GM19025 (cell line): ENCODE results near the gene HS3ST3A1.

Source experiments
- ATAC-seq: cut with Tn5 transposase; IDR thresholded peaks from one replicate; pipeline ENCODE4 v1.9.1; 2021; ENCODE audit warnings: mild to moderate bottlenecking, low read depth, moderate library complexity; ENCODE audit not compliant: unreplicated experiment

The HS3ST3A1 gene

DNA sequence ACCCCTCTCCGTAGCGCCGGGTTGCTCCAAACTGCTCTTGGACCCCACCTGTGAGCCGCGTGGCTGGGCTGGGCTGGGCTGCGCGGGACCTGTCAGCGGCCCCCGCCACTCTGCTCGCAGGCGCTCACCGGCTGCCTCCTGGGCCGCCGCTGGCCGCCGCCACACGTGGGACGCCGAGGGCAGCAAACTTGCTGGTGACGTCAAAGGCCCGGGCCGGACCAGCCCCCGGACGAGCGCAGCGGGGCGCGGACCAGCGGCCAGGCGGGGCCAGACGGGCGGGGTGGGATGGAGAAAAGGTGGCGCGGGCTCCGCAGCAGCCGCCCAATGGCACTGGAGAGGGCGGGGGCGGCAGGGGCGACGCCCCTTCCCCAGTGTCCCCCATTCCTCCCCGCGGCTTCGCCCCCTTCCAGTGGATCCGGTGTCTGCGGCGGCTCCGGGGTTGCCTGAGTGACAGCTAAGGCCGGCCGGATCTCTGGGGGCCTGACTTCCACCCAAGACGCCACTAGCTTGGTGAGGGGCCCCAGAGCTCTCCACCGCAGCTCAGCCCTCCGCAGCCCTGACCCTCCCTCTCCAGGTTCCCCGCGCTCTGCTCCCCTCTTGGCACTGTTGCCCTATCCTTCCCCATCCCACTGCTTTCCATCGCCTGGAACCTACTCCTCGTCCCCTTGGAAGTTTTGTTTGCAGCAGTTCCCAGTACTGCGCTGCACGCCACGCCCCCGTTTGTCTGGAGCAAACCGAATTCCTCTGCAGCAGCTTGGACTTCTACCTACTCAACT is at the start of gene HS3ST3A1:
Gene HS3ST3A1 (minus strand): TSS at position 154 of the 776 bp plus-strand sequence. CDS start 800 bp downstream, outside the sequence.
- ATAC-seq = no peak

DNA sequence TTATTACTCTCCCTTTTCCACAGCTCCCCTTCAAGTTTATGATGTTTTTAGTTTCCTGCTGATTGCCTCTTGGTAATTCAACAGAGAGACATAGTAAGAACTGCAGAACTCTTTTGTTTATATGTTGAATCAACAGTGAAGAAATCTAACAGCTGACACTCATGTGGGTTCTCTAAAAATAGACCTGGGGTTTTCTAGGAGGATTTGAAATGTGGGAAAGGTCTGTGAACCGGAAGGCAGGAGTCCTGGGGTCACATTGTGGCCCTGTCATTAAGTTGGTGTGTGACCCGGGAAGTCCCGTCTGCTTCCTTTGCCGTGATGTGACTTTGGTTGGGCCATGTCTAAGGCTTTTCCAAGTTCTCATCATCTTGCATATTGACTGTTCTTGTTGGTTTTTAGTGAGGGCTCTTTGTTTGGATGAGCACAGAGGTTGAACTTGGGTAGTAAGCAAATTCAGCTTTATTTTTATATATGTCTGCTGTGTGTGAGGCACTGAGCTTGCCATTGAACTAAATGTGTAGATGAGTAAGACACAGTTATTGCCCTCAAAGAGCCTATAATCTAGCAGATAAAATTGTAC is 48.5 kb upstream of the HS3ST3A1 start:
- no peak for ATAC-seq

DNA sequence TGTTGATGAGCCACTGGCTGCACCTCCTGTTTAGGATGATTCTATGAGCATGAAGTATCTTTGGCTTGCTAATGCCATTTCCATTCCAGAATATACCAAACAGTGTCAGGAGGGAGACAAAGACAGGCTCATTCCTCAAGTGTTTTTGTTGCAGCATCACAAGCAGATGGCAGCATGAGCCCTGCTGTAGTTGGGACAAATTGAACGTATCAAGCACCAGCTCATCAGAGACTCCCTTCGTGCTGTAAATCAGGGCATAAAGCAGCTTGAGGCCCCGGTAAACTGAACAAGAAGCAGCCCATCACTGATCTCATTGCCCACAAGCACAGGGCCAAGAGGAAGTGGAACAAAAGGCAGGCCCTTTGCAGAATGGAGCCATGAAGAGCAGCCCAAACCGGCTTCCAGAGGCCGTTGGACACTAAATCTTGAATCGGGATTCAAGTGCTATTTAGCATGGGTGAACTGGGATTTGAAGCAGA is 45.9 kb upstream of the HS3ST3A1 start:
- no peak for ATAC-seq

DNA sequence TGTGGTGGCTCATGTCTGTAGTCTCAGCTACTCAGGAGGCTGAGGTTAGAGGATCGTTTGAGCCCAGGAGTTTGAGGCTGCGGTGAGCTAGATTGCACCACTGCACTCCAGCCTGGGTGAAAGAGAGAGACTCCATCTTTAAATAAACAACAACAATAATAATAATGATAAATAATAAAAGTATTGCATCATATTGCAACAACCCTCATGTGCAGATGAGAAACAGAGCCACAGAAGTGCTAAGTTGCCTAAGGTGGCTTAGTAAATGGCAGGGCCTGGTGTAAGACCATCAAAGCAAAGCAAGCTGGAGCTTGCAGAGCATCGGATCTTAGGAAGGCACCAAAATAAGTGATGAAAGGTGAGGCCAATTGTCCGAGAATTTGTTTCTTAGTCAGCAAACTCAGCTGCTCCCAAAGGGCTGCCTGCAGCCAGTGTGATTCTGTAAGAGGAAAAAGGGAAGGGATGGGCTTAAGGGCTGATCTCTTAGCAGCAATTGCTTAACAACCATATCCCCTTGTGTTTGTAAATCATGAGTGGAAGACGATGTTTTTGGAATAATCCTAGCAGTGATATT is 45.3 kb upstream of the HS3ST3A1 start:
- ATAC-seq = no peak

GRCh38 chr17:13646411-13646810 is 44.7 kb upstream of the HS3ST3A1 start:
- no peak for ATAC-seq

DNA sequence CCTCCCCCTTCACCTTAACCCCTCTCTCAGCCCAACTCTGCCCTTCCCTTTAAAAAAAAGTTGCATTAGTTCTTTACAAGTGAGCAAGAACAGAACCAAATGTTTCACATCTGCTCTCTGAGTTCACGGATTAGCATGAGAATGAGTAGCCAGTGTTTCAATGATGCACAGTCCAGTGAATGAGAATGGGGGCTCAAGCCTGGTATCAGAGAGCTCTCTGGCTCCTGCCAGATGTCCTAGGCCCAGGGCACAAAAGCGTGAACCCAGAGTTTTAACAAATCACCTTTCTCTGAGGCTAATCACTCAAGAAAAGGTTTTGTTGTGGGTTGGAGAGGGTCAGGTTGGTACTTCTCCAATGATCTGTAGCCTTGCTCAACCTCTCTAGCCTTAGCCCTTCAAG is 41.5 kb upstream of the HS3ST3A1 start:
- ATAC-seq = no peak

GRCh38 chr17:13642188-13642587 is 40.5 kb upstream of the HS3ST3A1 start:
- ATAC-seq = no peak

DNA sequence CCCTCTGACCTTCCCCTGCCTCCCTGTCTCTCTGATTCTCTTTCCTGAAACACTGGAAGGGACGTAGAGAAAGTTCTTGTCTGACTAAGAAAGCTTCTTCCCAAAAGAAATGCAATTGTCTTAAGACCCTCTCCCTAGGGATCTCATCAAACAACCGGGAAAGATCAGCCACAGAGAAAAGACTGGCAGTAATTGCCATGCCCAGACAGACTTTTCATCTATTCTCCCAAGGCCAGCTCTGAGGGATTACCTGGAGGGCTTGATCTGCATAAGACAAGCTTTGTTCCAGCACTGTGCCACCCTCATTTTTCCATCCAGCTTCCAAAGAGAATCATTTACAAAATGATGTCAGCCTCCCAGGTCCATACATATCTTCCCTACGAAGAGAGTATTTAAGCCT is 38.8 kb upstream of the HS3ST3A1 start:
- ATAC-seq = no peak

GRCh38 chr17:13638855-13639458 is 37.2 kb upstream of the HS3ST3A1 start:
- ATAC-seq = no peak

DNA sequence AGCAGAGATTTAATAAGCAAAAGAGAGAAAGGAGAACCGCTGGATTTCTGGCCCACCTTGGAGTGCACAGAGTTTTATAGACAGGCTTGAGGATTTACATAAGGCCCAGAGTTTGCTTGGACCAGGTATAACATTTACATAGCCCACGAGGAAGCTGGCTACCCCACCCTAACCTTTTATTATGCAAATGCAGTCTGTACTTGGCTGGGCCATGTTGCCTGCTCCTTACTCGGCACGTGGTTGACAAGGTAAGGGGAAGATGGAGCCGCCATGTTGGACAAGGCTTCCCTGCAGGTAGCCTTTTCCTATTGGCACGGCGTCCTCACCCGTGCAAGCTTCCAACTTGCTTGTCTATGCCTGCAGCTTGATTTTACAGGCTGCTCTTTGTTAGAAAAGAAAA is 35.2 kb upstream of the HS3ST3A1 start:
- no peak for ATAC-seq

GRCh38 chr17:13635951-13636350 is 34.2 kb upstream of the HS3ST3A1 start:
- ATAC-seq = no peak

DNA sequence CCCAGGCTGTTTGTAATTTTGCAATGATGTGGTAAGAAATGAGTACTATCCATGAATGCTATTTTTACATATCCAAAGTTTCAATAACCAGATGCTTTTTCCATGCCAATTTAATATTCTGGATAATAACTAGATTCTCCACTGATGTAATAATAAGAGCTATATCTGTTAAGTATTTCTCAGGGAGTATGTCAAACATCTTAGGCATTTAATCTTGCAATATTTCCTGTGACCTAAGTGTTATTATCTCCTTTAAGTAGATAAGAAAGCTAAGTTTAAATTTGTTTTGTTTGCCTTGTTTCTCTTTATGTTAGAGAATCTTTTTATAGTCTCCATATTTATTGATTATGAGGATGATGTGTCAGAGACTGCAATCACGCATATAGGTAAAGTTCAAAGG is 32.3 kb upstream of the HS3ST3A1 start:
- ATAC-seq = no peak

GRCh38 chr17:13631529-13631928 is 29.8 kb upstream of the HS3ST3A1 start:
- no peak for ATAC-seq

DNA sequence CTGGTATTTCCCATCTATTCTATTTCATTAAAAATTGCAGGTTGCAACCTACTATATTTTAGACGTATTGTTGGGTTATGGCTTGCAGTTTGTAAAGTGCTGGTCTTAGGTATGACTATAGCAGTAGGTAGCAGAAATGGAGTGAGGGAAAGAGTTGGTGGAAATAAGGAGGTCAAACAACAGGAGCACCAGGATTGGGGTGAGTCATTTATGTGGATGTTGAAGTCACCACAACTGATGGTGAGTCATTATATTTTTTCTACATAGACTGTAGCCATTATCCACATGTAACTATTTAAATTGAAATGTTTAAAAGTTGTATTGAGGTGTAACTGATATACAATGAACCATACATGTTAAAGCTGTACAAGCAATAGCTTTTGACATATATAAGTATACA is 25.0 kb upstream of the HS3ST3A1 start:
- no peak for ATAC-seq

DNA sequence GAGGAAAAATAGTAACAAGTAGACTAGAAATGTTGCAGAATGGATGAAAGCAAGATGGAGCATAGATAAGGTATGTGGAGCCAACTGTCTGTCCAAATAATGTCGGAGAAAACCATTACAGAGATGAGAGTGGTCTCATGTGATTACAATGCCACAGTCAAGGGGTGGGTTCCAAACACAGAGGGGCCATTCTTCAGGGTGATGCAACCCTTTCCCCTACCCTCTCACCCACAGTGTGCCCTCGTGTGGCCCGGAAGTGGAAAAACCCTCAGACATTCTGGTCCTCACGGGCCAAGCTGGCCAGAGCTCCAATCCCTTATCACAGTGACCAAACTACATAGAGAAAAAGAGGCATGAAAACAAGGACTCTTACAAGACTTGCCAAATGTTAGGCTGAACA is 17.7 kb upstream of the HS3ST3A1 start:
- no peak for ATAC-seq

DNA sequence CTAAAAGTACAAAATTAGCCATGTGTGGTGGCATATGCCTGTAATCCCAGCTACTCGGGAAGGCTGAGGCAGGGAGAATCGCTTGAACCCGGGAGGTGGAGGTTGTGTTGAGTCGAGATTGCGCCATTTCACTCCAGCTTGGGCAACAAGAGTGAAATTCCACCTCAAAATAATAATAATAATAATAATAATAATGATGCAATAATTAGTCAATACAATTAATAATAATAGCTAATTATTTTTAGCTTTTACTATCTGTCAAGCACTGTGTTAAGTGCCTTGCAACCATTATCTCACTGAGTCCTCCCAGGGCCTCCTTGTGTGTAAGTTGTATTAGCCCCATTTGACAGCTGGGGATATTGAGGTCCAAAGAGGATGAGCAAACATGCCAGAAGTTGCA is 14.3 kb upstream of the HS3ST3A1 start:
- no peak for ATAC-seq

GRCh38 chr17:13609941-13610340 is 8.2 kb upstream of the HS3ST3A1 start:
- ATAC-seq = no peak

DNA sequence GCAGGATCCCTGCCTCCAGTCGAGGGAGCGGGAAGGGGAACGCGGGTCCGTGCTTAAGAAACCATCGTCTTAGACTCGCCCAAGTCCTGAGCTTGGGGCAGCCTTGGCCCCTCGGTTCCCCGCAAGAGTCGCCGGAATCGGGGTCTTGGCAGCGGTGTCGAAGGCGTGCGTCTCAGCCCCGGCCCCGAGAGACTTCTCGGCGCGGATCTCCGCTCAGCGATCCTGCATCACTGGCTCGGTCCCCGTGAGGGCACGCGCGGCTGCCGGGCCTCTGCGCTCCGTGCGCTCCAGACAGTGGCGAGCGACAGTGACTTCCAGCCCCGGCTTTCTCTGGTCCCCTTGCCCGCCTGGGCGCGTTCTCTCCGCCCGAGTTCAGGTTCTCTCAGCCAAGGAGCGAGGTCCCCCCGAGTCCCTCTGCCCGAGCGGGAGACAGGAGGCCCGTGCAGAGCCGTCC is 380 bp downstream of the HS3ST3A1 start:
- ATAC-seq = no peak

- ATAC-seq = no peak
These were observed 1.0 kb downstream of the HS3ST3A1 start for GRCh38 chr17:13600475-13601321.

- ATAC-seq = no peak
These were observed 1.9 kb downstream of the HS3ST3A1 start for GRCh38 chr17:13599864-13600263.
